ENCODE measurements around the gene RPS6KA2. TPM values are rescaled to one million over a fixed set of nuclear protein-coding genes. Genes with fewer than 3 reads are reported as not detected.

The RPS6KA2 gene
- total and polyA plus RNA-seq, 2 experiments from 2014 or later = 12.5 to 25.3 TPM

- Histone ChIP-seq H3K9me2 (ENCODE audit: insufficient read depth) (no peaks in the 10 kb centered on the region), H2AFZ (no peak overlapping the region), H3K4me3 (no peak overlapping the region), H3K36me3 (ENCODE audit: insufficient read depth) (no peaks in the 10 kb centered on the region), H3K4me2 (no peak overlapping the region), H3K27ac (ENCODE audit: low read depth) (no peak overlapping the region), H4K20me1 (replicated peaks; ENCODE audit: insufficient read depth) (no peaks in the 10 kb centered on the region), H3K4me1 (ENCODE audit: insufficient read depth) (peaks cover 33% of the 10 kb centered on the region), H3F3A (replicated peaks; ENCODE audit: low read depth) (peaks cover 18% of the 10 kb centered on the region), H3K27me3 (ENCODE audit: insufficient read depth) (peaks cover 21% of the 10 kb centered on the region), H3K79me2 (replicated peaks; ENCODE audit: insufficient read depth) (no peaks in the 10 kb centered on the region)
- Mint-ChIP-seq H3K4me3 (no peak overlapping the region), H3K4me1 (peaks cover 50% of the 10 kb centered on the region), H3K27ac (no peak overlapping the region), H3K9me3 (peaks cover 2% of the 10 kb centered on the region; the same call in 1 of the 3 replicates), H3K36me3 (ENCODE audit: low read depth) (no peaks in the 10 kb centered on the region), H3K27me3 (ENCODE audit: insufficient read depth, low read depth, poor library complexity) (peaks cover 26% of the 10 kb centered on the region)
- DNase-seq (ENCODE audit: low spot score) (no peak), ATAC-seq (no peak)
- TF ChIP-seq EZH2phosphoT487 (IDR thresholded peaks at IDR 0.05; ENCODE audit: unreplicated experiment) = no peak
- no peak for TF ChIP-seq STAT1 (IDR thresholded peaks at IDR 0.05; ENCODE audit: unreplicated experiment)
- no peak for TF ChIP-seq POLR2AphosphoS5 (IDR thresholded peaks at IDR 0.05; ENCODE audit: low read depth)
- TF ChIP-seq REST (IDR thresholded peaks at IDR 0.05; ENCODE audit: unreplicated experiment) = no peak
- no peak for TF ChIP-seq ETS1 (IDR thresholded peaks at IDR 0.05)
- TF ChIP-seq ZNF462 (CRISPR knock-in tag; IDR thresholded peaks at IDR 0.05) = no peak
- TF ChIP-seq CTCF (conservative IDR thresholded peaks at IDR 0.05; ENCODE audit: low read depth in 2 of 2) = no peak
- no peak for TF ChIP-seq JUNB (IDR thresholded peaks at IDR 0.05; ENCODE audit: unreplicated experiment)
- TF ChIP-seq ZNF114 (CRISPR knock-in tag; IDR thresholded peaks at IDR 0.05) = no peak
- no peak for TF ChIP-seq EZH2 (IDR thresholded peaks at IDR 0.05; ENCODE audit: low read depth, unreplicated experiment)
- TF ChIP-seq ZNF331 (CRISPR knock-in tag; IDR thresholded peaks at IDR 0.05; ENCODE audit: low read depth) = no peak
Observed at GRCh38 chr6:166632731-166633130, 5.7 kb upstream of the RPS6KA2 start.
